GM12878 (cell line): Measurements from ENCODE around the gene TXNIP. TPM values are rescaled to one million over a fixed set of nuclear protein-coding genes. Genes with fewer than 3 reads are reported as not detected.

Experiments
- ATAC-seq: fragments of 200-7000 bp; cut with Tn5 transposase; 3 replicates; pipeline ENCODE4 v1.9.1; 2020; ENCODE audit warnings: mild to moderate bottlenecking, moderate library complexity
- BruUV-seq: library from RNA; stranded (reverse); fragments of 400-500 nt; replicated peaks from 2 replicates; lab custom pipeline; 2021; lab: Mats Ljungman, UMichigan
- CTCF ChIA-PET: fragments of 300-600 bp; sonication (Branson Sonifier 250); formaldehyde crosslinking; extraction: SDS; loops from one replicate; lab custom pipeline; 2021; ENCODE audit warnings: inconsistent platforms; lab: Yijun Ruan, JAX
- POLR2A ChIA-PET: fragments of 350-600 bp; formaldehyde crosslinking; extraction: SDS; loops from one replicate; lab custom pipeline; 2021; ENCODE audit warnings: inconsistent platforms; lab: Charles Lee
- RAD21 ChIA-PET: fragments of 300-600 bp; sonication (Branson Sonifier 250); formaldehyde crosslinking; loops from one replicate; lab custom pipeline; 2023; ENCODE audit warnings: antibody characterized with exemption; ENCODE audit not compliant: unreplicated experiment; lab: Charles Lee
- SMC1A ChIA-PET: fragments of 300-600 bp; sonication (Branson Sonifier 250); formaldehyde crosslinking; loops from one replicate; lab custom pipeline; 2023; ENCODE audit not compliant: unreplicated experiment, uncharacterized antibody; lab: Charles Lee
- DNase-seq: peaks from one replicate; pipeline ENCODE4 v3.0.0-alpha.2; 2011; ENCODE audit warnings: low read depth, low spot score
- FAIRE-seq: peaks from 3 replicates; lab custom pipeline; 2011; peaks lifted over from hg19 to GRCh38; lab: Jason Lieb, UNC
- H2AFZ ChIP-seq: 2 replicates; pipeline ENCODE4 v1.6.0; 2011; ENCODE audit warnings: low read depth, low read length, control low read depth; ENCODE audit not compliant: control insufficient read depth
- H3K27ac ChIP-seq: 2 replicates; pipeline ENCODE4 v1.5.1; 2011; ENCODE audit warnings: control low read depth; ENCODE audit not compliant: control insufficient read depth, insufficient read depth
- H3K27me3 ChIP-seq, 2 experiments: replicated peaks in 1 of 2; 2 replicates each; pipeline versions ENCODE4 v1.6.0 to v1.6.1; 2011; ENCODE audit warnings: low read length in 1 of 2; ENCODE audit not compliant: control insufficient read depth in 2 of 2, insufficient read depth in 2 of 2
- H3K36me3 ChIP-seq, 2 experiments: 2 replicates each; pipeline ENCODE4 v1.5.1; 2011; ENCODE audit warnings: low read length in 1 of 2; ENCODE audit not compliant: control insufficient read depth in 2 of 2, insufficient read depth in 2 of 2
- H3K4me1 ChIP-seq: 2 replicates; pipeline ENCODE4 v1.6.1; 2011; ENCODE audit warnings: mild to moderate bottlenecking, low read length, moderate library complexity, mixed read lengths; ENCODE audit not compliant: control insufficient read depth, insufficient read depth
- H3K4me2 ChIP-seq: 2 replicates; pipeline ENCODE4 v1.6.0; 2011; ENCODE audit warnings: control low read depth; ENCODE audit not compliant: control insufficient read depth, insufficient read depth
- H3K4me3 ChIP-seq: fragments of 200-600 bp; sonication (generic); 2 replicates; pipeline ENCODE4 v1.5.1; 2016
- H3K79me2 ChIP-seq: 2 replicates; pipeline ENCODE4 v1.6.0; 2011; ENCODE audit warnings: low read length; ENCODE audit not compliant: control insufficient read depth, insufficient read depth
- H3K9ac ChIP-seq: 2 replicates; pipeline ENCODE4 v1.8.0; 2011; ENCODE audit warnings: low read length, control low read depth, mixed read lengths; ENCODE audit not compliant: control insufficient read depth, insufficient read depth
- H3K9me3 ChIP-seq: replicated peaks from 3 replicates; pipeline ENCODE4 v1.5.1; 2011; ENCODE audit warnings: mild to moderate bottlenecking, low read length; ENCODE audit not compliant: control insufficient read depth, insufficient read depth
- H4K20me1 ChIP-seq: 2 replicates; pipeline ENCODE4 v1.6.0; 2011; ENCODE audit not compliant: control insufficient read depth, insufficient read depth
- EED ChIP-seq: sonication (generic); IDR thresholded peaks from 2 replicates; pipeline ENCODE4 v1.6.1; 2016; ENCODE audit warnings: antibody characterized with exemption, low read depth
- IRF3 ChIP-seq: fragments of 450-650 bp; IDR thresholded peaks from 2 replicates; pipeline ENCODE4 v1.6.1; 2014; ENCODE audit warnings: mild to moderate bottlenecking
- SKIL ChIP-seq: fragments of 450-650 bp; IDR thresholded peaks from 2 replicates; pipeline ENCODE4 v1.6.1; 2017; ENCODE audit warnings: mild to moderate bottlenecking, low read depth, inconsistent platforms; ENCODE audit not compliant: poor library complexity, severe bottlenecking
- SRF ChIP-seq, 2 experiments: IDR thresholded peaks; 2 replicates each; pipeline ENCODE4 v1.6.1; 2011; ENCODE audit warnings: low read depth in 2 of 2, low read length in 2 of 2, mild to moderate bottlenecking in 1 of 2, moderate library complexity in 1 of 2
- SUZ12 ChIP-seq: fragments of 200-600 bp; sonication (generic); IDR thresholded peaks from one replicate; pipeline ENCODE4 v1.6.1; 2018; ENCODE audit warnings: antibody characterized with exemption, mild to moderate bottlenecking; ENCODE audit not compliant: unreplicated experiment
- ZSCAN29 ChIP-seq: fragments of 450-650 bp; IDR thresholded peaks from 2 replicates; pipeline ENCODE4 v1.6.1; 2017; ENCODE audit warnings: mild to moderate bottlenecking, moderate library complexity
- ZZZ3 ChIP-seq: IDR thresholded peaks from 2 replicates; pipeline ENCODE4 v1.6.1; 2011; ENCODE audit warnings: low read depth; ENCODE audit not compliant: control insufficient read depth, insufficient read length
- WGBS: methylation state at CpG from one replicate; pipeline ENCODE4 v1.1.6; 2016; ENCODE audit warnings: low lambda C conversion rate; ENCODE audit not compliant: insufficient replicate concordance, insufficient coverage; ENCODE audit errors: missing lambda C conversion rate; 5-methylcytosine and 5-hydroxymethylcytosine counted together
- in situ Hi-C: fragments of 300-500 bp; cut with MboI; formaldehyde crosslinking; loops from 9 replicates; pipeline ENCODE4 v1.14.3; 2018; ENCODE audit warnings: mixed read lengths
- intact Hi-C: fragments of 100-400 bp; cut with micrococcal nuclease; formaldehyde crosslinking; loops from one replicate; pipeline ENCODE4 v1.14.2; 2022; ENCODE audit not compliant: unreplicated experiment
- polyA plus RNA-seq, 11 experiments: library from polyadenylated mRNA; depleted of rRNA in 4 of 11; unstranded in 6 of 11; stranded (reverse) in 5 of 11; fragments of >200 nt; fragmentation: Nextera tagmentation in 4 of 11; fragmentation: Illumina TruSeq in 1 of 11; extraction: Ambion mirVana in 4 of 11; extraction: Trizol in 1 of 11; gene quantifications; 1 replicate in 1 of 11; 2 replicates in 10 of 11; pipeline versions ENCODE4 v1.2.1 to v1.2.3, GENCODE V29; 2011 to 2016; ENCODE audit warnings: inconsistent platforms in 2 of 11, missing spikeins in 2 of 11, low read depth in 1 of 11
- total RNA-seq, 4 experiments: library from RNA; depleted of rRNA in 3 of 4; stranded (reverse); fragments of >200 nt in 3 of 4; fragmentation: Illumina TruSeq in 1 of 4; extraction: Trizol in 1 of 4; gene quantifications; 2 replicates each; pipeline versions ENCODE4 v1.2.1 to v1.2.3, GENCODE V29; 2013 to 2021

TXNIP gene
- total and polyA plus RNA-seq, 10 of the 15 experiments (the other 5 are each of a cell fraction or from before 2014, with no cell fraction given): 48.7 to 133 (median 107) TPM

- Histone ChIP-seq H3K27ac (peak overlapping the region; percentile 14; the same call in 1 of the 2 replicates), H3K4me2 (no peak overlapping the region), H4K20me1 (no peaks in the 10 kb centered on the region), H3K36me3 (no peaks in the 10 kb centered on the region), H3K27me3 (no peaks in the 10 kb centered on the region), H3K9ac (no peak overlapping the region), H3K4me1 (peaks cover 23% of the 10 kb centered on the region), H3K4me3 (no peak overlapping the region), H3K79me2 (no peaks in the 10 kb centered on the region), H2AFZ (no peak overlapping the region), H3K9me3 (no peaks in the 10 kb centered on the region)
- in situ Hi-C loops (no loop called here), intact Hi-C loops (no loop called here)
- no peak for FAIRE-seq
- 76% methylated on average over 15 of the region's 15 CpGs for WGBS
- TF ChIP-seq IRF3: no peak
- no peak for TF ChIP-seq ZZZ3
- TF ChIP-seq ZSCAN29: no peak
- no peak for TF ChIP-seq SUZ12
- peak in 1 of 2 experiments; percentile 59; a peak in 1 of 4 replicates for TF ChIP-seq SRF (IDR thresholded peaks at IDR 0.05; ENCODE audit: low read depth in 2 of 2, low read length in 2 of 2)
- TF ChIP-seq SKIL: no peak
- TF ChIP-seq EED: no peak
- SMC1A ChIA-PET: interaction anchor here (0.8 to 10.9 kb wide), 3 partner anchors 8 to 21 kb away, joined by 3 to 244 read pairs (median 5); partner anchors contain the start of gene TXNIP
- POLR2A ChIA-PET: interaction anchor here (0.7 to 3.9 kb wide), 4 partner anchors 10 to 26 kb away, joined by 3 to 21 read pairs (median 6); partner anchors contain the start of gene TXNIP
- CTCF ChIA-PET: interaction anchor here (1.1 to 1.4 kb wide), 3 partner anchors 21 to 79 kb away, joined by 3 to 4 read pairs (median 3); no protein-coding TSS in a partner anchor
- no peak for ATAC-seq
- RAD21 ChIA-PET: no interaction called here
- no TSS peak for BruUV-seq
- DNase-seq: no peak
Measured at GRCh38 chr1:145985502-145986439, 10.6 kb downstream of the TXNIP start.
